ENCODE results near the gene ZNF215.

The ZNF215 gene

DNA sequence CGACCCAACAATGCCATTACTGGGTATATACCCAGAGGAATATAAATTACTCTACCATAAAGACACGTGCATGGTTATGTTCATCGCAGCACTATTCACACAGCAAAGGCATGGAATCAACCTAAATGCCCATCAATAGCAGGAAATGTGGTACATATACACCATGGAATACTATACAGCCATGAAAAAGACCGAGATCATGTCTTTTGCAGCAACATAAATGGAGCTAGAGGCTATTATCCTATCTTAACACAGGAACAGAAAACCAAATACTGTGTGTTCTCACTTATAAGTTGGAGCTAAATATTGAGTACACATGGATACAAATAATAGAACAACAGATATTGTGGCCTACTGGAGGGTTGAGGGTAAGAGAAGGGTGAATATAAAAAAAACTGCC lies 37.4 kb upstream of the ZNF215 start:
- TF ChIP-seq EZH2 (IDR thresholded peaks at IDR 0.05; ENCODE audit: borderline replicate concordance, low read length) (no peak), CTCF (IDR thresholded peaks at IDR 0.05; ENCODE audit: low read length) (no peak)
- Histone ChIP-seq H3K4me1 (ENCODE audit: insufficient read depth, low read length, severe bottlenecking) (no peaks in the 10 kb centered on the region), H3K36me3 (ENCODE audit: insufficient read depth, low read length) (no peaks in the 10 kb centered on the region)

GRCh38 chr11:6889835-6890234 lies 36.4 kb upstream of the ZNF215 start:
- Histone ChIP-seq H4K20me1 (ENCODE audit: insufficient read depth, low read length) (no peaks in the 10 kb centered on the region), H3F3A (ENCODE audit: insufficient read depth, low read length) (no peaks in the 10 kb centered on the region), H3K36me3 (ENCODE audit: insufficient read depth, low read length) (no peaks in the 10 kb centered on the region), H3K9me3 (ENCODE audit: low read length) (no peaks in the 10 kb centered on the region), H3K4me1 (ENCODE audit: insufficient read depth, low read length, severe bottlenecking) (no peaks in the 10 kb centered on the region), H3K27ac (ENCODE audit: low read depth, low read length, poor library complexity, severe bottlenecking) (no peak overlapping the region), H2AFZ (ENCODE audit: low read length) (no peak overlapping the region), H3K27me3 (ENCODE audit: insufficient read depth, low read length) (no peaks in the 10 kb centered on the region), H3K9ac (ENCODE audit: low read length) (no peak overlapping the region), H3K4me3 (ENCODE audit: low read depth, low read length, poor library complexity, severe bottlenecking) (no peak overlapping the region), H3K4me2 (ENCODE audit: low read length) (no peak overlapping the region), H3K79me2 (ENCODE audit: insufficient read depth, low read length) (no peaks in the 10 kb centered on the region), H3K9me2 (ENCODE audit: low read depth, low read length) (no peaks in the 10 kb centered on the region)
- TF ChIP-seq EZH2 (IDR thresholded peaks at IDR 0.05; ENCODE audit: borderline replicate concordance, low read length) (no peak), CTCF (IDR thresholded peaks at IDR 0.05; ENCODE audit: low read length) (no peak)

More for the DNA sequence above, 37.4 kb upstream of the ZNF215 start:
- H3K79me2 ChIP-seq (ENCODE audit: insufficient read depth, low read length): no peaks in the 10 kb centered on the region
- no peaks in the 10 kb centered on the region for H3K9me3 ChIP-seq (ENCODE audit: low read length)
- H3K9me2 ChIP-seq (ENCODE audit: low read depth, low read length): no peaks in the 10 kb centered on the region
- no peak overlapping the region for H3K9ac ChIP-seq (ENCODE audit: low read length)
- H3K27ac ChIP-seq (ENCODE audit: low read depth, low read length, poor library complexity, severe bottlenecking): no peak overlapping the region
- H2AFZ ChIP-seq (ENCODE audit: low read length): no peak overlapping the region
- no peaks in the 10 kb centered on the region for H3K27me3 ChIP-seq (ENCODE audit: insufficient read depth, low read length)
- no peak overlapping the region for H3K4me3 ChIP-seq (ENCODE audit: low read depth, low read length, poor library complexity, severe bottlenecking)
- no peak overlapping the region for H3K4me2 ChIP-seq (ENCODE audit: low read length)
- no peaks in the 10 kb centered on the region for H4K20me1 ChIP-seq (ENCODE audit: insufficient read depth, low read length)
- no peaks in the 10 kb centered on the region for H3F3A ChIP-seq (ENCODE audit: insufficient read depth, low read length)

DNA sequence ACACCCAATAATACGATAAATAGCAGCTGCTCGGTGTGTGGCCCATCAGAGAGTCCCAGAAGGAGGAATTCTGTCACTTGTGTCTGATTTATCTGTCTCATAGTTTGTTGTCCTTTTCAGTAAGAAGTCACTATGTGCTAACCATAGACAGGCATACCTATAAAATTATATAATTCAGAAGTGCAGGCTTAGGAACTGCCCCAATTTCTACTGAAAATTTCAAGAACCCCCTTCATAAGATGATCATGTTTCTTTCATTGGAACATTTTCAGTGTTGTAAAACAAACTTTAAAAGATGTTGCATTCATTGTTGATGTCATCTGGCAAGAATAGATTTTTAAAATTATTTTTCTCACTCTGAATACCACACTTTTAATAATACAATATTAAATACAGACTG lies 33.8 kb upstream of the ZNF215 start, which contains the start of gene OR2D2:
TSS of gene OR2D2 (minus strand) at position 101 of the 400 bp plus-strand sequence. CDS start at position 101, 0 bp downstream.
- Histone ChIP-seq H3K27me3 (ENCODE audit: insufficient read depth, low read length) (no peaks in the 10 kb centered on the region), H3F3A (ENCODE audit: insufficient read depth, low read length) (no peaks in the 10 kb centered on the region), H3K9ac (ENCODE audit: low read length) (no peak within 1 kb of the TSS), H3K27ac (ENCODE audit: low read depth, low read length, poor library complexity, severe bottlenecking) (no peak within 1 kb of the TSS), H3K36me3 (ENCODE audit: insufficient read depth, low read length) (no peaks in the 10 kb centered on the region), H3K9me3 (ENCODE audit: low read length) (no peaks in the 10 kb centered on the region), H3K9me2 (ENCODE audit: low read depth, low read length) (no peaks in the 10 kb centered on the region), H3K4me2 (ENCODE audit: low read length) (no peak within 1 kb of the TSS), H3K79me2 (ENCODE audit: insufficient read depth, low read length) (no peaks in the 10 kb centered on the region), H2AFZ (ENCODE audit: low read length) (no peak within 1 kb of the TSS), H4K20me1 (ENCODE audit: insufficient read depth, low read length) (no peaks in the 10 kb centered on the region), H3K4me3 (ENCODE audit: low read depth, low read length, poor library complexity, severe bottlenecking) (no peak within 1 kb of the TSS), H3K4me1 (ENCODE audit: insufficient read depth, low read length, severe bottlenecking) (no peaks in the 10 kb centered on the region)
- TF ChIP-seq EZH2 (IDR thresholded peaks at IDR 0.05; ENCODE audit: borderline replicate concordance, low read length): no peak
- TF ChIP-seq CTCF (IDR thresholded peaks at IDR 0.05; ENCODE audit: low read length): no peak

Measured in OCI-LY1 (cell line).